ENCODE data around the gene PPP6R2.
A peak's percentile ranks its signal among the peaks of the same experiment; 100 is the strongest.
"Not testable (repeated sequence)": the region's sequence is repeated elsewhere in the genome, so short reads cannot be mapped to it uniquely, and the experiment has no call there.

Gene PPP6R2

GRCh38 chr22:50317674-50318073, 25.5 kb upstream of the PPP6R2 start:
- no peak for DNase-seq (ENCODE audit: low spot score)

GRCh38 chr22:50318356-50318697, 24.8 kb upstream of the PPP6R2 start:
- DNase-seq (ENCODE audit: low spot score): no peak

- no peak for DNase-seq (ENCODE audit: low spot score)
Observed at GRCh38 chr22:50318698-50319411, 24.3 kb upstream of the PPP6R2 start.

- no peak for DNase-seq (ENCODE audit: low spot score)
Observed at GRCh38 chr22:50319503-50319951, 23.6 kb upstream of the PPP6R2 start.

- no peak for DNase-seq (ENCODE audit: low spot score)
Observed at GRCh38 chr22:50320116-50320515, 23.0 kb upstream of the PPP6R2 start.

- no peak for DNase-seq (ENCODE audit: low spot score)
Observed at GRCh38 chr22:50320671-50321325, 22.3 kb upstream of the PPP6R2 start.

- not testable (repeated sequence) for DNase-seq (ENCODE audit: low spot score)
Observed at GRCh38 chr22:50322382-50323104, 20.6 kb upstream of the PPP6R2 start.

GRCh38 chr22:50323900-50324299, 19.2 kb upstream of the PPP6R2 start:
- no peak for DNase-seq (ENCODE audit: low spot score)

- DNase-seq (ENCODE audit: low spot score): no peak
Observed at GRCh38 chr22:50325444-50326224, 17.5 kb upstream of the PPP6R2 start.

- no peak for DNase-seq (ENCODE audit: low spot score)
Observed at GRCh38 chr22:50326225-50326955, 16.7 kb upstream of the PPP6R2 start.

- DNase-seq (ENCODE audit: low spot score): peak; percentile 97
Observed at GRCh38 chr22:50326956-50327710, 16.0 kb upstream of the PPP6R2 start, which contains the start of gene DENND6B. Gene DENND6B, minus strand, starts transcription at chr22:50327012. Its CDS starts 24 bp downstream, at chr22:50326988.

- DNase-seq (ENCODE audit: low spot score): no peak
Observed at GRCh38 chr22:50327711-50328019, 15.5 kb upstream of the PPP6R2 start.

- DNase-seq (ENCODE audit: low spot score): no peak
Observed at GRCh38 chr22:50329236-50329635, 13.9 kb upstream of the PPP6R2 start.

GRCh38 chr22:50334433-50334832, 8.7 kb upstream of the PPP6R2 start:
- not testable (repeated sequence) for DNase-seq (ENCODE audit: low spot score)

GRCh38 chr22:50337262-50338041, 5.7 kb upstream of the PPP6R2 start:
- DNase-seq (ENCODE audit: low spot score): no peak

- DNase-seq (ENCODE audit: low spot score): no peak
Observed at GRCh38 chr22:50338042-50338573, 5.0 kb upstream of the PPP6R2 start.

- no peak for DNase-seq (ENCODE audit: low spot score)
Observed at GRCh38 chr22:50338860-50339462, 4.2 kb upstream of the PPP6R2 start.

GRCh38 chr22:50339945-50340879, 2.9 kb upstream of the PPP6R2 start:
- no peak for DNase-seq (ENCODE audit: low spot score)

Data from D341Med (cell line).